Measurements from ENCODE around the gene PDE4B. TPM values are rescaled to one million over a fixed set of nuclear protein-coding genes. Genes with fewer than 3 reads are reported as not detected.

Gene PDE4B
- polyA plus RNA-seq, 1 donor (not counting 4 experiments of a cell fraction or from before 2014, with no cell fraction given): 0.29 TPM

GRCh38 chr1:66022904-66023620 is 230.4 kb downstream of the PDE4B start:
- Histone ChIP-seq H3K9me3 (ENCODE audit: control insufficient read depth, low read depth, low read length) (no peaks in the 10 kb centered on the region), H3K9me1 (ENCODE audit: control insufficient read depth, extremely low read depth, insufficient read depth, low read length) (no peaks in the 10 kb centered on the region), H3K4me3 (ENCODE audit: control insufficient read depth in 2 of 3, extremely low read depth in 1 of 3, insufficient read depth in 2 of 3, low read depth in 1 of 3, low read length in 3 of 3) (no peak overlapping the region), H4K20me1 (ENCODE audit: control insufficient read depth, extremely low read depth, insufficient read depth, low read length) (no peaks in the 10 kb centered on the region), H3K4me1 (ENCODE audit: control insufficient read depth, extremely low read depth, insufficient read depth, low read length) (no peaks in the 10 kb centered on the region), H3K79me2 (ENCODE audit: control insufficient read depth, insufficient read depth, low read length) (no peaks in the 10 kb centered on the region), H3K4me2 (ENCODE audit: control insufficient read depth, extremely low read depth, insufficient read depth, low read depth, low read length) (no peak overlapping the region), H3K36me3 (ENCODE audit: control insufficient read depth in 2 of 2, extremely low read depth in 1 of 2, insufficient read depth in 2 of 2, low read length in 2 of 2) (no peaks in the 10 kb centered on the region), H2AFZ (ENCODE audit: control insufficient read depth, low read length) (no peak overlapping the region), H3K9ac (ENCODE audit: control insufficient read depth, extremely low read depth, insufficient read depth, low read length) (no peak overlapping the region), H3K27me3 (ENCODE audit: control insufficient read depth, extremely low read depth, insufficient read depth, low read length) (no peaks in the 10 kb centered on the region), H3K27ac (ENCODE audit: control insufficient read depth, insufficient read depth, low read length) (no peak overlapping the region)
- no peak for DNase-seq (ENCODE audit: low read depth, low spot score)
- FAIRE-seq: no peak
- dilution Hi-C loops (cut with MboI; ENCODE audit: extremely low pct_ligation_motif_present, low sequenced_read_pairs): no loop called here
- TF ChIP-seq EZH2 (IDR thresholded peaks at IDR 0.05; ENCODE audit: low read length) (no peak), CTCF (optimal IDR thresholded peaks at IDR 0.05 in 1 of 3, IDR thresholded peaks at IDR 0.05 in 1 of 3, conservative IDR thresholded peaks at IDR 0.05 in 1 of 3; ENCODE audit: extremely low read depth in 1 of 3, insufficient read depth in 2 of 3, low read length in 3 of 3) (no peak)

- no peaks in the 10 kb centered on the region for H4K20me1 ChIP-seq (ENCODE audit: control insufficient read depth, extremely low read depth, insufficient read depth, low read length)
- no peaks in the 10 kb centered on the region for H3K9me1 ChIP-seq (ENCODE audit: control insufficient read depth, extremely low read depth, insufficient read depth, low read length)
- no peaks in the 10 kb centered on the region for H3K79me2 ChIP-seq (ENCODE audit: control insufficient read depth, insufficient read depth, low read length)
- H3K27ac ChIP-seq (ENCODE audit: control insufficient read depth, insufficient read depth, low read length): no peak overlapping the region
- dilution Hi-C loops (cut with MboI; ENCODE audit: extremely low pct_ligation_motif_present, low sequenced_read_pairs): no loop called here
- no peaks in the 10 kb centered on the region for H3K9me3 ChIP-seq (ENCODE audit: control insufficient read depth, low read depth, low read length)
- no peak overlapping the region for H3K4me3 ChIP-seq (ENCODE audit: control insufficient read depth in 2 of 3, extremely low read depth in 1 of 3, insufficient read depth in 2 of 3, low read depth in 1 of 3, low read length in 3 of 3)
- TF ChIP-seq CTCF (optimal IDR thresholded peaks at IDR 0.05 in 1 of 3, IDR thresholded peaks at IDR 0.05 in 1 of 3, conservative IDR thresholded peaks at IDR 0.05 in 1 of 3; ENCODE audit: extremely low read depth in 1 of 3, insufficient read depth in 2 of 3, low read length in 3 of 3) (no peak), EZH2 (IDR thresholded peaks at IDR 0.05; ENCODE audit: low read length) (no peak)
- H3K4me2 ChIP-seq (ENCODE audit: control insufficient read depth, extremely low read depth, insufficient read depth, low read depth, low read length): no peak overlapping the region
- DNase-seq (ENCODE audit: low read depth, low spot score) (no peak), FAIRE-seq (no peak)
- H3K27me3 ChIP-seq (ENCODE audit: control insufficient read depth, extremely low read depth, insufficient read depth, low read length): no peaks in the 10 kb centered on the region
- no peak overlapping the region for H2AFZ ChIP-seq (ENCODE audit: control insufficient read depth, low read length)
- no peaks in the 10 kb centered on the region for H3K4me1 ChIP-seq (ENCODE audit: control insufficient read depth, extremely low read depth, insufficient read depth, low read length)
- no peaks in the 10 kb centered on the region for H3K36me3 ChIP-seq (ENCODE audit: control insufficient read depth in 2 of 2, extremely low read depth in 1 of 2, insufficient read depth in 2 of 2, low read length in 2 of 2)
- H3K9ac ChIP-seq (ENCODE audit: control insufficient read depth, extremely low read depth, insufficient read depth, low read length): no peak overlapping the region
These were observed 232.5 kb downstream of the PDE4B start for GRCh38 chr1:66025188-66025587.

Data from keratinocyte (primary cell).